ENCODE measurements around the gene WWTR1.

WWTR1 gene

GRCh38 chr3:149657321-149657925, 402 bp downstream of the WWTR1 start:
- no peak overlapping the region for H3K4me3 ChIP-seq (ENCODE audit: low read length)
- DNase-seq (ENCODE audit: low read depth, low spot score): no peak

DNA sequence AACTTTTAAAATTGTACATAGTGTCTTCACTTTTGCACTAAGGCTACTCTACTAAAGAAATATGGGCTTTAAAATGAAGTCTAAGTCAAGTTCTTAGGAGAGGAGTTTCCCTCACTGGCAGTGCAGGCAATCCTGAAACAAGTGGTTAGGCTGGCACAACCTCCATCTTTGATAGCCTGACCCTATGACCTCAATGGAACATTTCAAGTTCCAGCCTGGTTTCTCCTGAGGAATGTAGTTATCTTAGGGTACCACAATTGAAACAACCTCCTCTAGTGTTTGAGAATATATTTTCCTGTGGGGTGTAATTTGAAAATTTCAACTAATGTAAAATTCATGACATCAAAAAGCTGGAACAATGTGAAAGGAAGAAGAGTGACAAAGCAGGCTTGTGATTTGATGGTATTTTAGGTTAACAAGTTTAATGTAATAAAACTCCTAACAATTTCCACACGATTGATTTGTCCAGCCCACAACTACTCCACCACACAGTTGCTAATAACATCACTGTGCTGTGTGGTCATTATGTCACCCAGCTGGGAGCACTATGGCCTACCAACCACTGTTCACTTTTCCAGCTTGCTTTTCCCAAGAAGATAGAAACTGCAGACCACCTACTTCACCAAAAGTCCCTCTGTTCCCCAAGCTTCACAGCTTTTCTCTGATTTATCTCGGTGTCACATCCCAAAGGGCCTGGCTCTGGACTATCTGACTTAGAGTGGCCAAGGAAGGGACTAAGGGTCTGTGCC, 1.8 kb downstream of the WWTR1 start:
- DNase-seq (ENCODE audit: low read depth, low spot score): no peak
- no peak overlapping the region for H3K4me3 ChIP-seq (ENCODE audit: low read length)

DNA sequence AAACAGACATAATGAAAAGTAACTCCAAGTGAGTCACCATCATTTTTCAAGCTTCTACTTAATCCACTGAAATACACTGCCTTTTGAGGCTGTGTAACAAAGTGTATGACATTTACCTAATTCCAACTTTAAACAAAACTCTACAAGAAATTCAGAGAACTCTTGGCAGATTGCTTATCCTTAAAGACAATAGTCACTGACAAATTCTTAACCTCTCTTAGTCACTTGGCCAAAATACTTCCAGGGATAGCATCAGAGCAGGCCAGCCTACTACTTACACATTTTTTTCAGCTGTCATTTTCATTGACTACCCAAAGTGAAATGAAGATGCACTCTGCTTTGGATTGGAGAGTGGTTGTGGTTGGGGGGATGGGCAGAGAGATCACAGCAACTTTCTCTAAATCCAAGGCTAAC, 3.6 kb downstream of the WWTR1 start:
- H3K4me3 ChIP-seq (ENCODE audit: low read length): no peak overlapping the region
- DNase-seq (ENCODE audit: low read depth, low spot score): no peak

DNA sequence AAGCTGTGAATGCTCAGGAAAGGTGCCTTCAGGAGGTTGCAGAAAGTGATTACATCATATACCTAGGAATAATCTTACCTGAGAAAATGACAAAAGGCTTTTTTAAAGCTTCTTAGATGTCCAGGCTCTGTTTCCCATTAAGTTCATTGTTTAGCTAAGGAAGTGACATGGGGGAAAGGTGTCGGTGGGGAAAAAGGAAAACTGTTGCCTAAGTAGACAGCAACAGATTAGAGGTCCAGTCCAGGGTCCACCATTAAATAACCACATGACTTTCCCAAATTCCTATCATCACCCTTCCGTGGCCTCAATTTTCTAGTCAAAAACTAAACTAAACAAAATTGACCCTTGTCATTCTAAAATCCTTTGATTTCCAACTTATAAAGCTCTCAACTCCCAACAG, 4.3 kb downstream of the WWTR1 start:
- no peak overlapping the region for H3K4me3 ChIP-seq (ENCODE audit: low read length)
- DNase-seq (ENCODE audit: low read depth, low spot score): no peak

GRCh38 chr3:149653136-149653535, 4.7 kb downstream of the WWTR1 start:
- no peak overlapping the region for H3K4me3 ChIP-seq (ENCODE audit: low read length)
- DNase-seq (ENCODE audit: low read depth, low spot score): no peak

- no peak overlapping the region for H3K4me3 ChIP-seq (ENCODE audit: low read length)
- no peak for DNase-seq (ENCODE audit: low read depth, low spot score)
These were observed 7.0 kb downstream of the WWTR1 start for GRCh38 chr3:149650828-149651227.

GRCh38 chr3:149648525-149648924, 9.3 kb downstream of the WWTR1 start:
- no peak for DNase-seq (ENCODE audit: low read depth, low spot score)
- H3K4me3 ChIP-seq (ENCODE audit: low read length): no peak overlapping the region

- H3K4me3 ChIP-seq (ENCODE audit: low read length): no peak overlapping the region
- DNase-seq (ENCODE audit: low read depth, low spot score): no peak
These were observed 10.0 kb downstream of the WWTR1 start for GRCh38 chr3:149647812-149648211.

GRCh38 chr3:149647285-149647684, 10.5 kb downstream of the WWTR1 start:
- no peak overlapping the region for H3K4me3 ChIP-seq (ENCODE audit: low read length)
- DNase-seq (ENCODE audit: low read depth, low spot score): no peak

GRCh38 chr3:149646181-149646766, 11.6 kb downstream of the WWTR1 start:
- DNase-seq (ENCODE audit: low read depth, low spot score): no peak

DNA sequence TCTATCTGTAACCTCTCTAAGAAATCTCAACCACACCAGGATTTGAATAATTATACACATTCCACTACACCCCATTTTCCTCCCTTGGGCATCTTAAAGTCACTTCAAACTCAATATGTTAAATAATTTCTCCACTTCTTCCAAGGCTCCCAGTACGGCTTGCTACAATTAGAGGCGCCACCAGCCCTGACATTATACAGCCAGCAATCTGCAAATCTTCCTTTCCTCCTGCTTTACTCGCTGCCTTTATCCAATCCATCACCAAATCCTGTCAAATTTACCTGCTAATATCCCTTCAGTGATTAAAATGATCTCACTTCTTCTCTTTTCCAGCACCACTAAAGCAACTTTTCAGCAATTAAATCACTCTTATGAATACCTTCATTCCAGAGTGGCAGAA, 13.9 kb downstream of the WWTR1 start:
- no peak for DNase-seq (ENCODE audit: low read depth, low spot score)
- no peak overlapping the region for H3K4me3 ChIP-seq (ENCODE audit: low read length)

More at GRCh38 chr3:149646181-149646766, 11.6 kb downstream of the WWTR1 start:
- no peak overlapping the region for H3K4me3 ChIP-seq (ENCODE audit: low read length)

DNA sequence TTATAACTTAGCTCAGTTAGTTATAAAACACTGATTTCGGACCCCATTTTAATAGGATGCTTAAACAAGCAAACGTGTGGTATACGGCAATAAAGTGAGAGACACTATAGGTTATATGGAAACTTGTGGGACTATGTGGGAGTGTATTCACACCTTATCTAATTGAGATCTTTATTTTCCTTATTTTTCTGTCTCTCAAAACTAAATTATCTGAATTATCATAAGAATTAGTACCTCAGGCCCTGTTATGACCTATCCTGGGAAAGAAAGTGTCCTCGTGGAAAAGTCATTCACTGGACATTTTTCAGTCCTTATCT, 14.4 kb downstream of the WWTR1 start:
- DNase-seq (ENCODE audit: low read depth, low spot score): no peak
- no peak overlapping the region for H3K4me3 ChIP-seq (ENCODE audit: low read length)

GRCh38 chr3:149640976-149641728, 16.7 kb downstream of the WWTR1 start:
- H3K4me3 ChIP-seq (ENCODE audit: low read length): no peak overlapping the region

DNA sequence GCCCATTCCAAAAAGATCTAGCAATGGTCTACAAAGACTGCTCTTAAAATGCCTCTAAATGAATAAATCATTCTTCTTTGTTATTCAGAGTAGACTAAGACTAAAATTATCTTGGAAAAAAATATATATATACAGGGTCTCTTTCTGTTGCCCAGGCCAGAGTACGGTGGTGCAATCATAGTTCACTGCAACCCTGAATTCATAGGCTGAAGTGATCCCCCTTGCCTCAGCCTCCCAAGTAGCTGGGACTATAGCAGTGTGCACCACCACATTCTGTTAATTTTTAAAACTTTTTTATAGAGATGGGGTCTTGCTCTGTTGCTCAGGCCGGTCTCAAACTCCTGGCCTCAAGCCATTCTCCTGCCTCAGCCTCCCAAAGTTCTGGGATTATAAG, 18.7 kb downstream of the WWTR1 start:
- H3K4me3 ChIP-seq (ENCODE audit: low read length): no peak overlapping the region
- no peak for DNase-seq (ENCODE audit: low read depth, low spot score)

More at GRCh38 chr3:149640976-149641728, 16.7 kb downstream of the WWTR1 start:
- DNase-seq (ENCODE audit: low read depth, low spot score): no peak

GRCh38 chr3:149638228-149639092, 19.4 kb downstream of the WWTR1 start:
- no peak for DNase-seq (ENCODE audit: low read depth, low spot score)
- H3K4me3 ChIP-seq (ENCODE audit: low read length): no peak overlapping the region

DNA sequence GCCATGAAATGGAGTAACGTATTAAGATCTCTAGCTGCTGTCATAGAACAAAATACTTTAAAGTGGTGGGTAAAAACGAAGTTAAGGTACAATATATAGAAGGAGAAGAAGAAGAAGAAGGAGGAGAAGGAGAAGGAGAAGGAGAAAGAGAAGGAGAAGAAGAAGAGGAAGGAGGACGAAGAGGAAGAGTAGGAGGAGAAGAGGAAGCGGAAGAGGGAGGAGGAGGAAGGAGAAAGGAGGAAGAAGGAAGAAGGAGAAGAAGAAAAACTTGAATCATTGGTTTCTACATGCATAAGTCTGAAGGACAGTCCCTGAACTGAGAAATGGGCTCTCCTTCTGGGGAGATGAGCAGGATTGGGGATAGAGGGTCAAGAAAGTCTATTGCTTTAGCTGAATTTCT, 22.4 kb downstream of the WWTR1 start:
- no peak for DNase-seq (ENCODE audit: low read depth, low spot score)

GRCh38 chr3:149634573-149634972, 23.3 kb downstream of the WWTR1 start:
- DNase-seq (ENCODE audit: low read depth, low spot score): no peak
- H3K4me3 ChIP-seq (ENCODE audit: low read length): no peak overlapping the region

More for the DNA sequence above, 22.4 kb downstream of the WWTR1 start:
- H3K4me3 ChIP-seq (ENCODE audit: low read length): no peak overlapping the region

DNA sequence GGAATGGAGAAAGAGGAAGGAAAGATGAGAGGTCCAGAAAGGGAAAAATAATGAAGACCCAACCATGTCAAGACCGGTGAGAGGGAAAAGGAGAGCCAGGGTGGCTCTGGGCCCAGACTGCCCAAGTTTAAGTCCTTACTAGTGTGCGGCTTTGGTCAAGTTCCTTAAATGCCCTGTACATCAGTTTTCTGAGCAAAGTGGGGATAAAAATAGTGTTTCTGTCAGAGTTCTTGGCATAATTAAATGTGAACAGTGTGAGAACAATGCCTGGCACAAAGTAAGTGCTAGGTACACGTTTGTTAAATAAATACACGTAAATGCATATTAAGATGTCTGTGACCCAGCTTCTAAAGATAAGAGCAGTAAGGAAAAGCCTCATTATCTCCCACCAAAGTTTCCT, 23.8 kb downstream of the WWTR1 start:
- no peak for DNase-seq (ENCODE audit: low read depth, low spot score)
- no peak overlapping the region for H3K4me3 ChIP-seq (ENCODE audit: low read length)

GRCh38 chr3:149632225-149632624, 25.6 kb downstream of the WWTR1 start:
- DNase-seq (ENCODE audit: low read depth, low spot score): no peak
- H3K4me3 ChIP-seq (ENCODE audit: low read length): no peak overlapping the region

All from Jurkat, Clone E6-1 (cell line).